ENCODE measurements around the gene POLRMT. TPM values are rescaled to one million over a fixed set of nuclear protein-coding genes. Genes with fewer than 3 reads are reported as not detected.
A peak's percentile ranks its signal among the peaks of the same experiment; 100 is the strongest.

The POLRMT gene
- total RNA-seq, 4 donors from 2014 or later, result 33.8 to 119 (median 70.5) TPM

GRCh38 chr19:616062-616700, 17.2 kb downstream of the POLRMT start:
- Histone ChIP-seq H3K36me3 (peaks cover 0 to 43% (median 0%) of the 10 kb centered on the region in 3 donors), H3K27me3 (no peaks in the 10 kb centered on the region), H3K4me3 (peak overlapping the region in 1 of 4 donors; percentile 29), H3K4me1 (peaks cover 0 to 12% (median 1%) of the 10 kb centered on the region in 4 donors), H3K27ac (no peak overlapping the region), H3K9me3 (no peaks in the 10 kb centered on the region)
- TF ChIP-seq CTCF (IDR thresholded peaks at IDR 0.05) (no peak), POLR2A (IDR thresholded peaks at IDR 0.05) (no peak)
- no peak for DNase-seq

GRCh38 chr19:615619-616018, 17.7 kb downstream of the POLRMT start:
- Histone ChIP-seq H3K9me3 (no peaks in the 10 kb centered on the region), H3K36me3 (peaks cover 0 to 39% (median 0%) of the 10 kb centered on the region in 3 donors), H3K27ac (no peak overlapping the region), H3K27me3 (no peaks in the 10 kb centered on the region), H3K4me3 (no peak overlapping the region), H3K4me1 (peaks cover 0 to 18% (median 4%) of the 10 kb centered on the region in 4 donors)
- TF ChIP-seq POLR2A (IDR thresholded peaks at IDR 0.05), result no peak
- TF ChIP-seq CTCF (IDR thresholded peaks at IDR 0.05), result peak in 3 of 6 experiments; percentile 15 to 44 (median 18)
- DNase-seq, result peak in 1 of 3 donors; percentile 66

GRCh38 chr19:613732-614567, 19.4 kb downstream of the POLRMT start:
- Histone ChIP-seq H3K36me3 (peaks cover 0 to 22% (median 0%) of the 10 kb centered on the region in 3 donors), H3K4me1 (peaks cover 0 to 25% (median 9%) of the 10 kb centered on the region in 4 donors), H3K27ac (no peak overlapping the region), H3K4me3 (no peak overlapping the region), H3K9me3 (no peaks in the 10 kb centered on the region), H3K27me3 (no peaks in the 10 kb centered on the region)
- TF ChIP-seq POLR2A (IDR thresholded peaks at IDR 0.05) (no peak), CTCF (IDR thresholded peaks at IDR 0.05) (no peak)
- DNase-seq, result no peak

GRCh38 chr19:612941-613340, 20.4 kb downstream of the POLRMT start:
- Histone ChIP-seq H3K4me1 (peaks cover 0 to 25% (median 9%) of the 10 kb centered on the region in 4 donors), H3K9me3 (no peaks in the 10 kb centered on the region), H3K36me3 (peaks cover 0 to 12% (median 0%) of the 10 kb centered on the region in 3 donors), H3K27me3 (no peaks in the 10 kb centered on the region), H3K4me3 (no peak overlapping the region), H3K27ac (no peak overlapping the region)
- DNase-seq, result no peak
- no peak for TF ChIP-seq POLR2A (IDR thresholded peaks at IDR 0.05)
- no peak for TF ChIP-seq CTCF (IDR thresholded peaks at IDR 0.05)

GRCh38 chr19:611481-611868, 21.9 kb downstream of the POLRMT start:
- TF ChIP-seq POLR2A (IDR thresholded peaks at IDR 0.05) (no peak), CTCF (IDR thresholded peaks at IDR 0.05) (no peak)
- Histone ChIP-seq H3K4me1 (peaks cover 0 to 21% (median 9%) of the 10 kb centered on the region in 4 donors), H3K9me3 (no peaks in the 10 kb centered on the region), H3K27ac (peak overlapping the region; percentile 47 to 79 (median 68)), H3K27me3 (no peaks in the 10 kb centered on the region), H3K36me3 (no peaks in the 10 kb centered on the region), H3K4me3 (peak overlapping the region in 1 of 4 donors; percentile 50)
- DNase-seq, result no peak

Data from Peyer's patch (tissue), 4 donors.